HG02938 (cell line): ENCODE measurements around the gene CAVIN3.
"Not testable (repeated sequence)": the region's sequence is repeated elsewhere in the genome, so short reads cannot be mapped to it uniquely, and the experiment has no call there.

Experiments used
- ATAC-seq: cut with Tn5 transposase; IDR thresholded peaks from one replicate; pipeline ENCODE4 v1.9.1; 2021; ENCODE audit warnings: mild to moderate bottlenecking, moderate library complexity; ENCODE audit not compliant: unreplicated experiment

CAVIN3 gene

DNA sequence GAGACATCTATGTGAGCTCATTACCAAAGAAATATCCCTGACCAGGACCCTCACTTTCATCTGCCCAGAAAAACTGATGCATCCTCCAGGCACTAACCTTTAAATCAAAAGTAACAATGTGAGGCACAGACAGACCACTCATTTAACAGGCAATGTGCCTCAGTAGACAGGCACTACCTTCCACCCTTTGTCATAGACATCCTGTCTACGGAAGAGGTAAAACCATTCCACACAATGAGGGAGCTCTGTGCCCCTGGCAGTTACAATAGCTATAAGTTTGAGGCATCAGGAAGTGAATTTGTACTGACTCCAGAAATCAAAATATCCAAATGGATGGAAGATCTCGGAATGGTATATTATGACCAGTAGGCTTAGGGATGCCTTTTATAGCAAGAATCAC, 6.7 kb upstream of the CAVIN3 start:
- ATAC-seq, result no peak

GRCh38 chr11:6326303-6326702, 6.0 kb upstream of the CAVIN3 start:
- ATAC-seq, result no peak

DNA sequence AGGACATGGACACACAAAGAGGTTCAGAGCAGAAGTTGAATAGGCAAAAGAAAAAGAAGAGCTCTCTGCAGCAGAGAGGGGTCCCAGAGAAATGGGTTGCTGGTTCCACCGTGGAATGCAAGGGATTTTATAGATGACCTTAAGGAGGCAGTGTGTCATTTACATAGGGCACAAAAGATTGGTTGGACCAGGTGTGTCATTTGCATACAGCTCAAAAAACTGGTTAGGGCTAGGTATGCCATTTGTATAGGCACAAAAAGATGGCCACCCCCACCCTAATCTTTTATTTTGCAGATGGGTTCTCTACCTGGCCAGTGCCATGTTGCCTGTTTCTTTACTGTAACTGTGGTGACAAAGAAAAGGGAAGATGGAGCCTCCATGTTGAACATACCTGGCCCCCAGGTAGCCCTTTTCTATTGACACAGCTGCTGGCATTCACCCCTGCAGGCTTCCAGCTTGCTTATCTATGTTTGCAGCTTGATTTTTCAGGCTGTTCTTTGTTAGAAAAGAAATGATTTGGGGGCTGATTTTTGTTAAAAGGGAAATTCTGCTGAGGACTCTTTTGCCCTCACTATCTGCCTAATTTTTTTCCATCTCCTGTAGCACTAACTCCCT, 3.1 kb upstream of the CAVIN3 start:
- no peak for ATAC-seq

- ATAC-seq, result no peak
Measured at GRCh38 chr11:6321961-6322362, 1.7 kb upstream of the CAVIN3 start.

- no peak for ATAC-seq
Measured at GRCh38 chr11:6321356-6321755, 1.1 kb upstream of the CAVIN3 start.

DNA sequence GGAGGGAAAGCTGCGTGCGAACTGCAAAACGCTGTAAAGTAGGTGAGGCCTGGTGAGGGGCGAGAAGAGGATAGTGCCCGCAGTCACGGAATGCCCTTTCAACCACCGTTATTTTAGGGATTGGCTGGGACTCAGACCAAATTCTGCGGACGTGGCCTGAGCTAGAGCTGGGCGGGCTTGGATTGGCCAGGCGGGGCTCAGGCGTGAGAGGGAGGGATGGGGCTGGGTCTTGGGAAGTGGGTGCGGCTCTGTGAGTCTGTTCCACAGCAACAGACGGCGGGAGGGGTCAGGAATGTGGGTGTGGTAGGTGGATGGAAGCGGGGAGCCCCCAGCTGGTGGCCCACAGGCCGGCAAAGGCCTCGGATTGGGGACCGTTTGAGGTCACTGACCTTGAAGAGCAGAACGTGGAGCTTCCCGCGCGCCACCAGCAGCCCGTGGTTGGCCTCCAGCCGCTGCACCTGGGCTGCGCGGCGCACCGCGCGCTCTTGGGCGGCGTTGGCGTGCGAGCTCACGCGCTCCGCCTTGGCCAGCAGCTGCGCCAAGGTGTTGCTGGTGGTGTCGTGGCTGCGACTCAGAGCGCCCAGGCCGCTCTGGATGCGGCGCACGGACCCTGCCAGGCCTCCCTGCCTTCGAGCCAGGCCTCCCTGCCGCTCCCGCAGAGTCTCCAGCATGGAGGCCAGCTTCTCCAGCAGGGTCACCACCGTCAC, 444 bp downstream of the CAVIN3 start:
- ATAC-seq, result peak; percentile 35

GRCh38 chr11:6319001-6319703, 1.1 kb downstream of the CAVIN3 start:
- no peak for ATAC-seq

GRCh38 chr11:6318204-6318603, 2.1 kb downstream of the CAVIN3 start:
- no peak for ATAC-seq

DNA sequence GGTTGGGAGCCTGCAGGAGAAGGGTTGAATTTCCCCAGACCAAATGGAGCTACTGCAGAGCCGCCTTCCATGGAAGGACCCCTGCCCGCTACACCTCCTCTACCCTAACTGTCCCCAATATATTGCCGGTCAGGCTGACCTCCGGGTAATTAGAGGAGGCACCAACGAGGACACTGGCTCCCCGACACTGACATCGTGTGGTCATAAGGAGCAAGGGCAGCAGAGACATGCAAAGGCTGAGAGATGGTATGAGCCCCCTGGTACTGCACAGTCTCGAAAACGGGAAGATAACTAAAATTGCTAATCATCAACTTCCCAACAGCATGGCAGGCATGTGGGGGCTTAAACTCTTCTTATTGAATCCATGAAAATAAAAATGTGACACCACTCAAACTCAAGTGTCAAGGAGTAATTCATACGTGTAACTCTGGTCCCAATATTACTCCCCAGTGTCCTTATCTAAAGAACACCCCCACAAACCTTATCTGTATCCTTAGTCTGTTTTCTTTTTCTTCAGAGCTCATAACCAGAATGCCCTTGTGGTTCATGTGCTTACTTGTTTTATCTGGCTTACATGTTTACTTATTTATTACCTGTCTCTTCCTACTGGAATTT, 4.4 kb downstream of the CAVIN3 start:
- ATAC-seq, result peak; percentile 76

GRCh38 chr11:6312106-6312505, 8.2 kb downstream of the CAVIN3 start:
- no peak for ATAC-seq

- ATAC-seq, result no peak
Measured at GRCh38 chr11:6307876-6308275, 12.4 kb downstream of the CAVIN3 start.

DNA sequence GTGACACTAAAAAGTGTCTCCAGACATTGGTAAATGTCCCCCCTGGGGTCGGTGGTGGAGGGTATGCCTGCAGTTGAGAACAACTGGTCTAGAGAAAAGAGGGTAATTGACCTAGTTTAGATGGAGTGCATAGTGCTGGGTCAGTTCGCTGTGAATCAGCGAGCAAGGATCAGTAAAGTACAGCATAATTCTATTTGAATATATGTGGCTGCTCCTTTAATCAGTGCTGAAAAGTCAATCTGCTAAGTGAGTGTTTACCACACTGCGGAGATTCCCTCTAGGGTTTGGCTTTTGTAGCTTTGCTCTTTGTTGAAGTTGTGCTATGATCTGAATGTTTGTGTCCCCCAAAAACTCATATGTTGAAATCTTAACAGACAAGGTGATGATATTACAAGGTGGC, 15.0 kb downstream of the CAVIN3 start:
- no peak for ATAC-seq

- ATAC-seq, result no peak
Measured at GRCh38 chr11:6303661-6304060, 16.6 kb downstream of the CAVIN3 start.

DNA sequence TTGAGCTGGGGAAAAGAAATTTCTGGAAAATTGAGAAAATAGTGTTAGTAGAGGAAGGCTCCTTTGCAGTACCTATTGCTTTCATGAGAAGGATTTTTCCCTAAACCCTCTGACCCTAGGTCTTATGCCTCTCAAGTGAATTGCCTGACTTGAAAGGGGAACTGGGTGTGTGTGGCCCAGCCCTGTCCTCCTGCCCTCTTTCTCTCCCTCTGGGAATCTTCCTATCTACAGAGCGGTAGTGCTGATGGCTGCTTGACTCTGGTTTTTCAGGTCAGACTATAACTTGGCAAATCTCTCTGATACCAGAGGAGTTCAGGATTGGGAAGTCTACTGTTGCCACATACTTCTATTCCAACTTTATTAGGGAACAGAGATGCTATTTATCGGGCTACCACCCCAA, 19.2 kb downstream of the CAVIN3 start:
- no peak for ATAC-seq

- no peak for ATAC-seq
Measured at GRCh38 chr11:6300325-6300724, 20.0 kb downstream of the CAVIN3 start.

DNA sequence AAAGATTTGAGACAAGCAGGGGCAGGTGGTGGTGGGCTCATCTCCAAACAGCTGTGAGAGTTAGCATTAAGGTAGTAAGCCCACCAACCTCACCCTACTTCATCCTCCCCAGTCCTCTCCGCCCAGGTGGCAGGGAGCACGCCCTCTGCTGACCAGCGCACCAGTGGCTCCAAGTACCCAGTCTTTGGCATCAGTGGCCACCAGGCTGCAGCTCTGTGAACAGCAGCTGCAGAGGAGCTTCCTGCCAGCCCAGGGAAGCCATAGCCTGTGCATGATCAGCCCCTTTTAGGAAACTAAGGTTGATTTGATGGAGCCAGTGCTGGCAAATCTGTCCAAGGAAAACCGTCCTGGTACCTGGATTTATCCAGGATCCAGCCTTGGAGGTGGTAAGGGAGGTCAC, 21.7 kb downstream of the CAVIN3 start:
- peak; percentile 66 for ATAC-seq

GRCh38 chr11:6297831-6298230, 22.5 kb downstream of the CAVIN3 start:
- ATAC-seq, result no peak

DNA sequence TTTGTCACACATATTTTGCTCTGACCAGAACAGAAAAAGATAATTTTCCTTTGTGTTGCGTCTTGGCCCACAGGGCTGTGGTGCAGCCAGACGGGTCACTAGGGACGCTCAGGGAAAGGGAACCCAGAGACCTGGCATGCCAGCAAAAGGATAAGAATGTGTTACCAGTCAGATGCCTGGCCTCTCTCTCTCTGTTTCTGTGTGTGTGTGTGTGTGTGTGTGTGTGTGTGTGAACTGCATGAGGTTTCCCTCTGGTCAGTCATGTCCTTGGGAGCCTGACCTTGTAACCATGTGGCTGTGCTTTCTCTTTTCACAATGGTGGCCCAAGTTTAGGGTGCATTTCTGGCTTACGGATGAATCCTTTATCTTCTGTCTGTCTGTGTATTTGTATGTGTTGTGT, 35.3 kb downstream of the CAVIN3 start:
- no peak for ATAC-seq

DNA sequence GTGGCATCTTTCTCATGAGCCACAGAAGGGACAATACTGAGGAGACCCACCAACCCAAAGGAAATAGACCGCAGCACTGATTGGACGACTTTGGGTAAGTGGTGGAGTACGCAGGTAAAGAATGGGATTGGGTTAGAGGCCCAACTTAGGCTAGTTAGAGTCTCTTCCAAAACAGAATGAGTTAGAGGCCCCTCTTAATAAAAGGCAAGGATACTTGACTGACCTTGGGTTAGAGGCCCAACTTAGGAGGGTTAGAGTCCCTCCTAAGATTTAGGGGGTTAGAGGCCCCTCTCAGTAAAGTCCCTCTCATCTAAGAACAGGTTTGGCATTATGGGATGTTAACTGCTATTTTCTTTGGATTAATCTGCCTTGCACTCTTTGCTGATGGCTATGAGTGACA, 36.1 kb downstream of the CAVIN3 start:
- ATAC-seq, result no peak

GRCh38 chr11:6283453-6284023, 36.8 kb downstream of the CAVIN3 start:
- ATAC-seq, result no peak

- not testable (repeated sequence) for ATAC-seq
Measured at GRCh38 chr11:6280809-6281208, 39.5 kb downstream of the CAVIN3 start.
